Mesendoderm (in vitro differentiated cells): ENCODE measurements around the gene NLGN1.

Experiments
- DNase-seq: peaks from one replicate; pipeline ENCODE4 v3.0.0; 2013
- H2AK5ac ChIP-seq: 2 replicates; pipeline ENCODE4 v1.6.1; 2013; ENCODE audit warnings: low read length, inconsistent platforms
- H2BK120ac ChIP-seq: 2 replicates; pipeline ENCODE4 v1.6.1; 2013; ENCODE audit warnings: low read depth, mild to moderate bottlenecking, low read length, moderate library complexity, mixed read lengths
- H2BK15ac ChIP-seq: replicated peaks from 2 replicates; pipeline ENCODE4 v1.6.1; 2013; ENCODE audit warnings: low read depth, mild to moderate bottlenecking, moderate library complexity
- H2BK5ac ChIP-seq: 2 replicates; pipeline ENCODE4 v1.6.1; 2013; ENCODE audit warnings: low read length, inconsistent platforms
- H3K18ac ChIP-seq: 2 replicates; pipeline ENCODE4 v1.6.1; 2013; ENCODE audit warnings: mild to moderate bottlenecking, low read length, mixed read lengths
- H3K23ac ChIP-seq: one replicate; pipeline ENCODE4 v1.6.1; 2013; ENCODE audit warnings: low read length
- H3K27ac ChIP-seq: 2 replicates; pipeline ENCODE4 v1.5.1; 2013; ENCODE audit warnings: low read depth, mild to moderate bottlenecking, inconsistent platforms, low read length, moderate library complexity
- H3K27me3 ChIP-seq: 2 replicates; pipeline ENCODE4 v1.6.1; 2013; ENCODE audit warnings: low read length, control low read depth, mild to moderate bottlenecking, inconsistent platforms; ENCODE audit not compliant: insufficient read depth, poor library complexity
- H3K36me3 ChIP-seq: 2 replicates; pipeline ENCODE4 v1.6.1; 2013; ENCODE audit warnings: low read length, inconsistent platforms; ENCODE audit not compliant: control insufficient read depth, insufficient read depth
- H3K4ac ChIP-seq: one replicate; pipeline ENCODE4 v1.6.1; 2013; ENCODE audit warnings: low read depth, mild to moderate bottlenecking, low read length, moderate library complexity
- H3K4me1 ChIP-seq: 2 replicates; pipeline ENCODE4 v1.6.1; 2013; ENCODE audit warnings: low read depth, low read length, inconsistent platforms; ENCODE audit not compliant: control insufficient read depth
- H3K4me2 ChIP-seq: 2 replicates; pipeline ENCODE4 v1.6.1; 2013; ENCODE audit warnings: low read length
- H3K4me3 ChIP-seq: 2 replicates; pipeline ENCODE4 v1.5.1; 2013; ENCODE audit warnings: mild to moderate bottlenecking, low read length
- H3K56ac ChIP-seq: one replicate; pipeline ENCODE4 v1.6.1; 2013; ENCODE audit warnings: low read length
- H3K79me1 ChIP-seq: 2 replicates; pipeline ENCODE4 v1.6.1; 2013; ENCODE audit warnings: low read length, inconsistent platforms
- H3K79me2 ChIP-seq: 2 replicates; pipeline ENCODE4 v1.6.1; 2013; ENCODE audit warnings: mild to moderate bottlenecking, low read length; ENCODE audit not compliant: control insufficient read depth, insufficient read depth
- H3K9ac ChIP-seq: 2 replicates; pipeline ENCODE4 v1.6.1; 2013; ENCODE audit warnings: low read length, inconsistent platforms
- H4K5ac ChIP-seq: one replicate; pipeline ENCODE4 v1.6.1; 2013; ENCODE audit warnings: low read length
- H4K8ac ChIP-seq: one replicate; pipeline ENCODE4 v1.6.1; 2013; ENCODE audit warnings: low read depth, mild to moderate bottlenecking, control low read depth, low read length, moderate library complexity
- WGBS: extraction: QIAGEN DNeasy Blood & Tissue Kit; methylation state at CpG from one replicate; pipeline ENCODE4 v1.1.7; 2013; ENCODE audit warnings: low lambda C conversion rate, missing lambda C conversion rate; ENCODE audit not compliant: insufficient coverage; ENCODE audit errors: extremely low coverage; 5-methylcytosine and 5-hydroxymethylcytosine counted together

Gene NLGN1

DNA sequence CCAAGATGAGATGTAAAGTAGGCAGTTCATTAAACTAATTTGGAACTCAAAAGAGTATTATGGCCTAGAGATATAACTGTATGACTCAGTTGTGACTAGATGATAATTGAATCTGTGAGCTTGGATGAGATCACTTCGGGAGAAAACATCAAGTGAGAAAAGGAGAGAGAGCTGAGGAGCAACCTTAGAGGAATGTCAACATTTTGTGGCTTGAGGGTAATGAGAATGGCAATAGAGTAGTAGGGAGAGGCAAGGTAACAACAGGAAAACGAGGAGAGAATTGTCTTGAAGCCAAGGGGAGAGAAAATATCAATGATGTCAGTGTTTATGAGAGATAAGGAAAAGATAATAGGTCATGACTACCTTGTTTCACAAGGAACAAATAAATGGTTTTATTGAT is 580.2 kb downstream of the NLGN1 start:
- no peaks in the 10 kb centered on the region for H3K79me2 ChIP-seq
- H2BK120ac ChIP-seq: no peak overlapping the region
- no peaks in the 10 kb centered on the region for H3K4me1 ChIP-seq
- no peak overlapping the region for H3K23ac ChIP-seq
- DNase-seq: peak; percentile 13
- H2BK15ac ChIP-seq: no peak overlapping the region
- H3K4ac ChIP-seq: no peak overlapping the region
- no peaks in the 10 kb centered on the region for H3K79me1 ChIP-seq
- no peak overlapping the region for H3K56ac ChIP-seq
- WGBS: no CpG with 5 or more reads among the region's 2 CpGs
- H3K4me2 ChIP-seq: no peak overlapping the region
- no peak overlapping the region for H3K4me3 ChIP-seq
- H4K8ac ChIP-seq: no peak overlapping the region
- no peaks in the 10 kb centered on the region for H3K36me3 ChIP-seq
- H3K27ac ChIP-seq: no peak overlapping the region
- no peak overlapping the region for H3K9ac ChIP-seq
- H3K18ac ChIP-seq: no peak overlapping the region
- no peaks in the 10 kb centered on the region for H3K27me3 ChIP-seq
- H2BK5ac ChIP-seq: no peak overlapping the region
- H4K5ac ChIP-seq: no peak overlapping the region
- no peak overlapping the region for H2AK5ac ChIP-seq

DNA sequence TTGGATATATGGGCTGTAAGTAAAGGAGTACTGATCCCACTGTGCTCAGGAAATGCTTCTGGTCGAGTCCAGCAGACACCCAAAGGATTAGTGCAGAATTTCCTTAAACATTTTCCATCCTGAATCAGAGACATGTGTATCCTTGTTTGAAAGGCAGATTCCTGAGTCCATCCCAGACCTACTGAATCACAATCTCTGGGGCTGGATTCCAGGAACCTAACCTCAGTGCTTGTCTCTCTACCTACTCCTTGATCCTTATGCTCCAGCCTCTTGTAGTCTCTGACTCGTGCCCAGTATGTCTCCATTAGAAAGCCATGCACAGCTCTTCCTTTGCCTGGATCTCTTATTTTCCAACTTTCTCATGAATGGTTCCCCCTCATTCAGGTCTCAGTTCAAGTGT is 585.8 kb downstream of the NLGN1 start:
- no peak overlapping the region for H4K5ac ChIP-seq

DNA sequence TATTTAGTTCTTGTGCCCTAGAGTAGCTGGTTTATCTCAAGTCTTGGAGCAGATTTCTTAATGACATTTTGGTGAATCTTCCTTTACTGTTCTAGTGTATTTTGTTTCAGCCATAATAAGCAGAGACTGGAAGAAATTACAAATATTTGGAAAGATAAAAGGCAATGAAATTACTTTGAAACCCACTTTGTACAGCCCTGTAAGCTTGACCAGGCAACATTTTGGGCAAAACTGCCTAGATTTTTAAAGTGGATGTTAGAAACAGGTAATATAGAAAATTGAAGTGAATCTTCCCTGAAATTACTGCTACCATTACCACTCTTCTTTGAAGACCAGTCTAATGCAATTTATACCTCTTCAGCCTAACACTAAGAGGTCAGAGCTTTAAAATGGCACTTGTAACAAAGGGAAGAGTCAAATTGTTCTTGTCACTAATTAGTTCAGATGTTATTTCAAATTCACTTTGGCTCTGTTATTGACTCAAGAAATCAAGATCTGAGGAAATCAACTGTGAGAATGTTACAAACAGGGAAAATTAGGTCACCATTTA is 589.4 kb downstream of the NLGN1 start:
- H3K4me1 ChIP-seq: no peaks in the 10 kb centered on the region
- H2BK15ac ChIP-seq: no peak overlapping the region
- no peaks in the 10 kb centered on the region for H3K79me2 ChIP-seq
- no peak overlapping the region for H3K9ac ChIP-seq
- no peaks in the 10 kb centered on the region for H3K27me3 ChIP-seq
- no peak overlapping the region for H4K5ac ChIP-seq
- H3K79me1 ChIP-seq: no peaks in the 10 kb centered on the region
- no peak overlapping the region for H2BK120ac ChIP-seq
- no peak overlapping the region for H3K23ac ChIP-seq
- no peak overlapping the region for H4K8ac ChIP-seq
- H2BK5ac ChIP-seq: no peak overlapping the region
- H3K4me2 ChIP-seq: no peak overlapping the region
- H2AK5ac ChIP-seq: no peak overlapping the region
- no peaks in the 10 kb centered on the region for H3K36me3 ChIP-seq
- no peak overlapping the region for H3K56ac ChIP-seq
- no peak overlapping the region for H3K27ac ChIP-seq
- no peak overlapping the region for H3K4me3 ChIP-seq
- H3K4ac ChIP-seq: no peak overlapping the region
- DNase-seq: no peak
- H3K18ac ChIP-seq: no peak overlapping the region

More for the DNA sequence above, 585.8 kb downstream of the NLGN1 start:
- H3K4me2 ChIP-seq: no peak overlapping the region
- no peaks in the 10 kb centered on the region for H3K27me3 ChIP-seq
- H2BK5ac ChIP-seq: no peak overlapping the region
- no peak overlapping the region for H3K9ac ChIP-seq
- H3K23ac ChIP-seq: no peak overlapping the region
- no peaks in the 10 kb centered on the region for H3K36me3 ChIP-seq
- no peak for DNase-seq
- no peak overlapping the region for H2AK5ac ChIP-seq
- no peaks in the 10 kb centered on the region for H3K79me1 ChIP-seq
- no peak overlapping the region for H3K4me3 ChIP-seq
- H3K27ac ChIP-seq: no peak overlapping the region
- no peak overlapping the region for H3K4ac ChIP-seq
- no peaks in the 10 kb centered on the region for H3K79me2 ChIP-seq
- H2BK15ac ChIP-seq: no peak overlapping the region
- H3K4me1 ChIP-seq: no peaks in the 10 kb centered on the region
- no peak overlapping the region for H3K56ac ChIP-seq
- H4K8ac ChIP-seq: no peak overlapping the region
- H3K18ac ChIP-seq: peak overlapping the region; percentile 51
- no peak overlapping the region for H2BK120ac ChIP-seq
- no CpG with 5 or more reads among the region's 2 CpGs for WGBS

DNA sequence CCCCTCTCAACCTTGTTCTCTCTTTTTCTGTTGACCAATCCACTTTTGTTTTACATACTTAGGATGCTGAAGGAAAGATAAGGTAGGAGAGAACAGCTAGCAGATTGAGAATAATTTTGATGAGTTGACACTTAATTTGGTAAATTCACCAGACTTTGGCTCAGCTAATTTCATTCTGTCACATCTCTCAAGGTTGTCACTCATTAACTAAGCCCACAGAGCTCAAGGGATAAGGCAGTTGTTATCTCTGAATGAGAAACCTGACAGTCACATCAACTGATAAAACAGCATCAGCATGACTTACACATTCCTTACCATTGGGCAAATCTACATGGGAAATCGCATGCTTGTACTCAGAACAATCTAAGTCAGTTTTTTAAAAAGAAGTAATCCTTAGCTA is 591.4 kb downstream of the NLGN1 start:
- H3K79me1 ChIP-seq: no peaks in the 10 kb centered on the region
- no peaks in the 10 kb centered on the region for H3K4me1 ChIP-seq
- no peak overlapping the region for H3K56ac ChIP-seq
- no peaks in the 10 kb centered on the region for H3K36me3 ChIP-seq
- no peak overlapping the region for H3K4ac ChIP-seq
- DNase-seq: peak; percentile 94
- no peak overlapping the region for H4K8ac ChIP-seq
- no peak overlapping the region for H4K5ac ChIP-seq
- no peaks in the 10 kb centered on the region for H3K27me3 ChIP-seq
- no peak overlapping the region for H3K4me3 ChIP-seq
- no peak overlapping the region for H3K23ac ChIP-seq
- H2BK5ac ChIP-seq: no peak overlapping the region
- H3K18ac ChIP-seq: no peak overlapping the region
- no CpG with 5 or more reads among the region's 1 CpG for WGBS
- no peaks in the 10 kb centered on the region for H3K79me2 ChIP-seq
- H2AK5ac ChIP-seq: no peak overlapping the region
- no peak overlapping the region for H3K27ac ChIP-seq
- H2BK15ac ChIP-seq: no peak overlapping the region
- H3K4me2 ChIP-seq: no peak overlapping the region
- no peak overlapping the region for H2BK120ac ChIP-seq
- no peak overlapping the region for H3K9ac ChIP-seq

DNA sequence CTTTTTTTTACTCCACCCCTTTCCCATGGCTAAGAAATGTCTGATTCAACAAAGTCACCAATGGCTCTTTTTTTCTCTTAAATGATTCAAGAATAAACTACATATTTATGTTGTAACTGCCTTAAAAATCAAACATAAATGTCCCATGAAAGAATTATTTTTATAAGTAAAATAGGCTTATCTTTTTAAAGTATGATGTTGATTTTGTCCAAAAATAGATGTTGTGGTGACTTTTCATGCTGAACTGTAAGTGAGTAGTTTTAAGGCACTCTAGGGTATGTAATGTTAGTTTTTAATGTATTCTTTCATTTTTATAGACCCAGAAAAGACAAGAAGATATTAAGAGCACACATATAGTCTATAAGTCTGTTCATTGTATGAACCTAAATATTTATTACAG is 594.9 kb downstream of the NLGN1 start:
- Histone ChIP-seq H3K4ac (no peak overlapping the region), H3K79me1 (no peaks in the 10 kb centered on the region), H3K4me3 (no peak overlapping the region), H3K79me2 (no peaks in the 10 kb centered on the region), H3K27ac (no peak overlapping the region), H4K8ac (no peak overlapping the region), H3K18ac (no peak overlapping the region), H3K4me2 (no peak overlapping the region), H3K23ac (no peak overlapping the region), H3K36me3 (no peaks in the 10 kb centered on the region), H2BK120ac (no peak overlapping the region), H3K56ac (no peak overlapping the region), H4K5ac (no peak overlapping the region), H3K27me3 (no peaks in the 10 kb centered on the region), H3K4me1 (no peaks in the 10 kb centered on the region), H3K9ac (no peak overlapping the region), H2BK5ac (no peak overlapping the region), H2AK5ac (no peak overlapping the region), H2BK15ac (no peak overlapping the region)
- DNase-seq: no peak

DNA sequence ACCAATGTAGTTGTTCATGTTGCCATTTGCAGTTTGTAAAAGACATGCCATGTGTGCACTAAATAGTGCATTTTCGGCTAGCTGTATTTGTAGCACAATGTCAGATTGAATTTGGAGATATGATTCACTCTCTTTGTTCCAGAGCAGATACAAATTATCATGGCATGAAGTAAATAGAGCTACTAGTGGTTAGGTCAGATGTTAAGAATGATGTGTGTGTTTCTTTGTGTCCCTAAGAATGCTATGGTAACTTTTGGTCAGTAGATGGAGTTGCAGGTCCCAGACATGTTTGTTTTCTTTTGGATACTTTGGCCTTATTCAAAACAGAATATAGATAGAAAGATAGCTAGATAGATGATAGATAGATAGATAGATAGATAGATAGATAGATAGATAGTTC is 595.8 kb downstream of the NLGN1 start:
- Histone ChIP-seq H3K18ac (no peak overlapping the region), H2BK5ac (no peak overlapping the region), H3K23ac (no peak overlapping the region), H3K4me1 (no peaks in the 10 kb centered on the region), H2BK120ac (no peak overlapping the region), H4K8ac (no peak overlapping the region), H3K56ac (no peak overlapping the region), H2BK15ac (no peak overlapping the region), H3K4ac (no peak overlapping the region), H3K4me2 (no peak overlapping the region), H3K9ac (no peak overlapping the region), H3K27ac (no peak overlapping the region), H3K27me3 (no peaks in the 10 kb centered on the region), H3K36me3 (no peaks in the 10 kb centered on the region), H3K79me2 (no peaks in the 10 kb centered on the region), H3K4me3 (no peak overlapping the region), H4K5ac (no peak overlapping the region), H3K79me1 (no peaks in the 10 kb centered on the region), H2AK5ac (no peak overlapping the region)
- DNase-seq: peak; percentile 77
- no CpG with 5 or more reads among the region's 1 CpG for WGBS
